ENCODE data around the gene SLC6A3.

Gene SLC6A3

GRCh38 chr5:1465966-1466471 lies 20.8 kb upstream of the SLC6A3 start:
- TF ChIP-seq CTCF (IDR thresholded peaks at IDR 0.05; ENCODE audit: borderline replicate concordance, control extremely low read depth, extremely low read depth, insufficient read depth, missing control alignments), result no peak
- in situ Hi-C loops (cut with MboI; ENCODE audit: low sequenced_read_pairs, unreplicated experiment), result no loop called here
- DNase-seq (ENCODE audit: low spot score), result no peak

GRCh38 chr5:1465117-1465516 lies 19.9 kb upstream of the SLC6A3 start:
- in situ Hi-C loops (cut with MboI; ENCODE audit: low sequenced_read_pairs, unreplicated experiment), result no loop called here
- TF ChIP-seq CTCF (IDR thresholded peaks at IDR 0.05; ENCODE audit: borderline replicate concordance, control extremely low read depth, extremely low read depth, insufficient read depth, missing control alignments), result no peak
- DNase-seq (ENCODE audit: low spot score), result no peak

GRCh38 chr5:1464511-1464910 lies 19.3 kb upstream of the SLC6A3 start:
- in situ Hi-C loops (cut with MboI; ENCODE audit: low sequenced_read_pairs, unreplicated experiment), result no loop called here
- TF ChIP-seq CTCF (IDR thresholded peaks at IDR 0.05; ENCODE audit: borderline replicate concordance, control extremely low read depth, extremely low read depth, insufficient read depth, missing control alignments), result no peak
- DNase-seq (ENCODE audit: low spot score), result no peak

GRCh38 chr5:1464096-1464446 lies 18.8 kb upstream of the SLC6A3 start:
- in situ Hi-C loops (cut with MboI; ENCODE audit: low sequenced_read_pairs, unreplicated experiment), result no loop called here
- DNase-seq (ENCODE audit: low spot score), result no peak

GRCh38 chr5:1463326-1464095 lies 18.3 kb upstream of the SLC6A3 start:
- DNase-seq (ENCODE audit: low spot score), result no peak
- in situ Hi-C loops (cut with MboI; ENCODE audit: low sequenced_read_pairs, unreplicated experiment), result no loop called here
- no peak for TF ChIP-seq CTCF (IDR thresholded peaks at IDR 0.05; ENCODE audit: borderline replicate concordance, control extremely low read depth, extremely low read depth, insufficient read depth, missing control alignments)

More at GRCh38 chr5:1464096-1464446, 18.8 kb upstream of the SLC6A3 start:
- TF ChIP-seq CTCF (IDR thresholded peaks at IDR 0.05; ENCODE audit: borderline replicate concordance, control extremely low read depth, extremely low read depth, insufficient read depth, missing control alignments), result no peak

GRCh38 chr5:1462358-1462757 lies 17.1 kb upstream of the SLC6A3 start:
- no peak for TF ChIP-seq CTCF (IDR thresholded peaks at IDR 0.05; ENCODE audit: borderline replicate concordance, control extremely low read depth, extremely low read depth, insufficient read depth, missing control alignments)
- in situ Hi-C loops (cut with MboI; ENCODE audit: low sequenced_read_pairs, unreplicated experiment), result no loop called here
- DNase-seq (ENCODE audit: low spot score), result no peak
